Renal cortex interstitium (tissue), 11 donors: ENCODE measurements around the gene TMEM273. TPM values are rescaled to one million over a fixed set of nuclear protein-coding genes. Genes with fewer than 3 reads are reported as not detected.

Source experiments
- DNase-seq, 11 donors: peaks; one replicate each; pipeline ENCODE4 v3.0.0-alpha.2; 2013; ENCODE audit warnings: low read depth in 9 of 11, low spot score in 4 of 11; ENCODE audit errors: extremely low read depth in 1 of 11
- polyA plus RNA-seq, 3 donors: library from polyadenylated mRNA; unstranded; fragments of 120-200 nt; gene quantifications; one replicate each; pipeline ENCODE4 v1.2.1, GENCODE V29; 2013; ENCODE audit not compliant: insufficient read length in 3 of 3

The TMEM273 gene
- polyA plus RNA-seq, 3 donors: 2.1 to 3.1 (median 2.7) TPM

DNA sequence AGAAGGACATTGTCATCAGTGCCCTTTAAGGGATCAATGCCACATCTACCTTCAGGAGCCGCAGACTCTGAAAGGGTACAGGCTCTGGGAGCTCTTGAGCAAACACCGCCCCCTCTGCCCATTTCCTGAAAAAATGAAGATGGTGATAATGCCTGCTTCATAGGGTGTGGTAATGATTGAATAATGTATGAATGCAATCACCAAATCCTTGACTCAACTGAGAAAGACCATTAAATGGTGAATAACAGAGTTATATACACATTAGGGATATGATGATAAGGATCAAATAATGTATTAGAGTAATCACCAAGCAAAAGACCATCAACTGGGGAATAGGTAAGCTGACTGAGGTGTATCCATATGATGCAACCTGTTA, 55.8 kb downstream of the TMEM273 start:
- DNase-seq: no peak

DNA sequence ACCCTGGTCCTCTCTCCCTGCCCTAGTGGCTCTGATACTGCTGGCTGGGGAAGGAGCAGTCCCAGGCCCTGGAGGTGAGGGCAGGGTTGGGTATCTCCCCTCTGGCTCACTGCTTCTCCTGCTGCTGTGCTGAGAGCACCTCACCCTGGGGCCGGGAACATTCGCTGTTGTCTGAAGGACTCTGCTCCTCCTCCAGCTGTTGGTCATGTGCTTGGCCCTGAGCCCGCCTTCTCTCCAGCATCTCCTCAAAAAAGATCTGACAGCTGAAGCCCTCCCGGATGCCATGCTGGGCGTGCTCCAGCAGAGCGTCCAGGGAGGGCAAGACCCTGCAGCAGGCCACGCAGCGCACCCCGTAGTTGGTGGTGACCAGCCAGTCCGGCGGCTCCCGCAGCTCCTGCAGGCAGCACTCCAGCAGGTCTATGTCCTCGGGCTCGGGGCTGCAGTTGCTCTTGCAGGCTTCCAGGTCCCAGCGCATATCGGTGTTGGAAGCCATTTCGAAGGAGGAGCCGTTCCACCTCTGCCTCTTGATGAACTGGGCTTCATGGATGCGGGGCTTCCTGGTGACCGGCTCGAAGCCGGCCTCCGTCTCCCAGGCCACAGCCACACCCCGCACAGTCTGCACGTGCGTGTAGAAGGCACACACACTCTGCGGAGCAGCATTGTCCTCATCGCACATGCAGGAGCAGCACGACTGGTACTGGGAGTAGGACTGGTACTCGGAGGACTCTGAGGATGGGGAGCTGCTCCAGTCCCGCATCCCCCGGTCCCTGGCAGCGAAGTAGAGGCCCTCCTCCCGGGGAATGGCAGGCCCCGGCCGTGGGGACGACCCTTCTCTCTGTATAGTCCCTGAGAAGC, 56.5 kb downstream of the TMEM273 start:
- DNase-seq: no peak

DNA sequence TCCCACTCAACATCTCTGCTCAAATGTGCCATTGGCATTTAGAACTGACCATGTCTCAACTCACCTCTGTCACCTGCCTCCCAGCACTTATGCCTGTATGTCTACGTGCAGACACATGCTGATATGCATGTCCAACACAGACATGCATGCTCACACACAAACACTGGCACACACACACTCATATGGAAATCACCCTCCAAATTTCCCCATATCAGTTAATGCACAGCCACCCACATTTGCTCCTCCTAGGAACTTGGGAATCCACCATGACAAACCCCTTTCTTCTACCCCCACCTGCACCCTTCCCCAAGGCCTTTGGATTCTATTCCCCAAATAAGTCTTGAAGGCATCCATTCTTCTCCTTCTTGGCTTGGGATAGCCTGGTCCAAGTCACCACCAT, 58.8 kb downstream of the TMEM273 start:
- no peak for DNase-seq

DNA sequence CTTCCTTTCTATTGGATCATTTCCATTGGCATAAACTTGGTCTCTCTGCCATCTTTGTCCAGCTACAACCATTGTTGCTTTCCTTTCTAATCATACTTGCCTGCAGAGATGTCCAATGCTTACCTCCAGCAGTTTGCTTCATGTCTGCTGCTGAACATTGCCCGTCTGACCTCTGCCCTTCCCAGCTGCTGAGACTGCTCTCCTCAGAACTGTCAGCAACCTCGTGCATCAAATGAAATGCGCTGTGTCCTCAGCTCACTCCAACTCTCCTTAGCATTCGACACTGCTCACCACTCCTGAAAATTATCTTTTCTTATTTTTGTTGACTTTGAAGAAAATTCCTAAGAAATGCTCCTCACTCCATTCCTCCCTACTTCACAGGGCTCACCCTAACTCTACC, 59.3 kb downstream of the TMEM273 start:
- no peak for DNase-seq

DNA sequence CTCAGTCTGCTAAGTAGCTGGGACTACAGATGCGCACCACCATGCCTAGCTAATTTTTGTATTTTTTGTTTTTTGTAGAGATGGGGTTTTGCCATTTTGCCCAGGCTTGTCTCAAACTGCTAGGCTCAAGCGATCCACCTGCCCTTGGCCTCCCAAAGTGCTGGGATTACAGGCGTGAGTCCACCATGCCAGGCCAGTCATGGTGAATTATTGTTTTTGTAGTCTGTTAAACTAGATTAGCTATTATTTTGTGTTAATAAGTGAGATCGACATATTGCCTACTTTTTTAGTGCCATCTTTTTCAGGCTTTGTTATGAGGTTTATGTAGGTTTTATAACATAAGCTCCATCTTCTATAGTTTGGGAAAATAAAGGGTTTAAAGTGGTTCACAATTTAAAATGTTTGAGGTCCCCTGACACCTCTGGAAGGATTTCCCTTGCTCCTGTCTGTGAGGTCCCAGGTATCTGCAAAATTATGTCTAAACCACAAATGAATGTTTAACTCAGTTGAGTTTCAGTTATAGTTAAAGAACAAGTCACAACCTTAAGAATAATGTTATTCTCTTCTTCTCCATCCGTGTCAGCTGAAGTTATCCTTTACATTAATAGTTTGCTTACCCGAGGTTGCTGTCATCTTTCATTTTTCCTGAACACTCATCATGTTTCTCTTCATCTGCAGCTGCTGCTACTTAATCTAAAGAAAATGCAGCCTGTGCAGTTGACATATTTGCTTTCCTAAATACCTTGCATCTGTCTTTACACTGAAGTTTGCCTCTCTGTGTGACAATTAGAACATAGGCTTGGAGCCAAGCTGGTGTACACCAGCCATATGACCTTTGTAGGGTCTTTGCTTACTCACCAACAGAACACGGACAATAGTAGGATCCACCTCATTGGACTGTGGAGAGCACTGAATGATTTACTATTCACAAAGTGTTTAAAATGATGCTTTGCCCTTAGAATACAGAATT, 63.9 kb downstream of the TMEM273 start:
- DNase-seq: no peak

DNA sequence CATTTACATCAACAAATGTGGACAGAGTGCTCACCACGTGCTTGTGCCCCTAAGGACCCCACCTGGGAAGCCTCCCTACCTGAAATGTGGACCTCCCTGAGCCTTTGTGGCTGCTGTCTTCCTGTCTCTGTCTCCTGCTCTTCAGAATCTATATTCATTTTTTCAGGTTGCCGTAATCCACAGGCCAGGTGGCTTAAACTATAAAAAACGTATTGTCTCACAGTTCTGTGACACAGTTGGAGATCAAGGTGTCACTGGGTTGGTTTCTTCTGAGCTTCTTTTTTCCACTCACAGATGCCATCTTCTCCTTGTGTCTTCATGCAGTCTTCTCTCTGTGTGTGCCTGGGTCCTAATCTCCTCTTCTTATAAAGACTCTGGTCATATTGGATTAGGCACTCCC, 67.3 kb downstream of the TMEM273 start:
- no peak for DNase-seq

DNA sequence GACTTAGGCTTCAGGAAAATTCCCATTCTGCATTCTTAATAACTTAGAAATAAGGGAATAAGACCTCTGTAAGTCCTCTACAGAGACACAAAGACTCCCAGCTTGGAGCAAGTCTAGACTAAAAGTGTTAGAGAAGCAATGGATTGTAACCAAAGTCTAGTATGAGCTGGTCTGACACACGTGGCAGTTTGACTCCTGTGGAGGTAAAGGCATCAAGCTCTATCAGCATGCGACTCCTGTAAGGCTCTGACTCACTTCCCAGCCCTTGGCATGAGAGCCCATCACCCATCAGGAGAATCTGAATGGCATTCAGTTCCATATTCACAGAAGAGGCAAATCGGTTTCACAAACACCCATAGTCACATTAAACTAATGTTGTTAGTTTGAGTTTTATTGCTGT, 68.4 kb downstream of the TMEM273 start:
- no peak for DNase-seq

DNA sequence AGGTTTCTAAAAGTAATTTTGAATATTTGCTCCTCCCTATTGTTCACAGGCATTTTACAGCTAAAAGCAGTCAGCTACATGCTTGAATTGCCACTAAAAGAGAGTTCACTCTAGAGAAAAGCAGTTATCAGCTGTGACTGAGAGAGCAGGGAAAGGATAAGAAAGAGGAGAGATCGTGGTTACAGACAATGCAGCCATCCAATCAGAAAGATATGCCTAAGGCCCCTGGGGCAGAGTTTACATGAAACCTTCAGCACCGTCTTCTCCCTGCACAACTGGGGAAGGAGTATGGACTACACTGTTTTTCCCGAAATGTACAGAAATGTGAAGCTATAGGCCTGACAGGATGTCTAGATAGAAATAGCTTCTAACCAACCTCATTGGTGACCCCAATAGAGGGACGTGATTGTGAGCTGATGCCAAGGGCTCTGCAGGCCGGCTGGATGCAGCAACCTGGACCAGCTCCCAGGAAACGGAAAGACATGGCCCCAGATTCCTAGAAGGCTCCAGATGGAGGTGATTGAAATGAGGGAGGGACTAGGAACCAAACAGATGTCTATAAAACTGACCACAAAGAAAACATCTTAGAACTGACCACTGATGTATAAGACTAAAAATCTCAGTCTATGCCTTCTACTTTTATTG, 69.6 kb downstream of the TMEM273 start:
- DNase-seq: no peak

DNA sequence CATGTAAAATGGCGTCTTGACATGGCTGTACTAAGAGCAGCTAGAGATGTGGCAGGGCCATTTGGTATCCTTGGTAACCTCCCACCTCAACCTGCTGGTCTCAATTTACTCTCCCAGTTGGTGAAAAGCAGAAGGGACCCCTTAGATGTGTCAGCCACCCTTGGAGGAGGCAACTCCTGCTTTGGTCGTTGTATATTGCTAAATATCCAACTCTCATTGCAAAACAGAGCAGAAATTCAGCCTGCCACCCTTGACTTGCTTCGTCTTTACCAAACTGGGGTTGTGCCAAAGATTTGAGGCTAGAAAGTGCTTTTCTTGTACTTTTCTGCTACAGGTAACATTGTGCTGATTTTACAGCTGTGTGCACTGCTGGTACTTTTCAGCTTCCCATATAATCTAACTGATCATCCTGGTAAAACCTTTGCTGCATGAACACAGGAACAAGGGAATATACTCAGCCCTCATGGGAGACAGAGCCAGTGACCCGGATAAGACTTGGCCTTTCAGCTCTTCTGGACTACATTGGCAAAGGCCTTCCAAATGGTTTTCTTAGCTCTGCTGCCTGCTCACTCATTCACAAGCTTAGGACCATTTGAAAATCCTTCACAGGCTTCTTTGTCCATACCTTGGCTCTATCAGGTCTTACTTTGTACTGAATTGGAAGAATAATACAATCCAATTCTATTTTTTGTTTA, 70.7 kb downstream of the TMEM273 start:
- no peak for DNase-seq

DNA sequence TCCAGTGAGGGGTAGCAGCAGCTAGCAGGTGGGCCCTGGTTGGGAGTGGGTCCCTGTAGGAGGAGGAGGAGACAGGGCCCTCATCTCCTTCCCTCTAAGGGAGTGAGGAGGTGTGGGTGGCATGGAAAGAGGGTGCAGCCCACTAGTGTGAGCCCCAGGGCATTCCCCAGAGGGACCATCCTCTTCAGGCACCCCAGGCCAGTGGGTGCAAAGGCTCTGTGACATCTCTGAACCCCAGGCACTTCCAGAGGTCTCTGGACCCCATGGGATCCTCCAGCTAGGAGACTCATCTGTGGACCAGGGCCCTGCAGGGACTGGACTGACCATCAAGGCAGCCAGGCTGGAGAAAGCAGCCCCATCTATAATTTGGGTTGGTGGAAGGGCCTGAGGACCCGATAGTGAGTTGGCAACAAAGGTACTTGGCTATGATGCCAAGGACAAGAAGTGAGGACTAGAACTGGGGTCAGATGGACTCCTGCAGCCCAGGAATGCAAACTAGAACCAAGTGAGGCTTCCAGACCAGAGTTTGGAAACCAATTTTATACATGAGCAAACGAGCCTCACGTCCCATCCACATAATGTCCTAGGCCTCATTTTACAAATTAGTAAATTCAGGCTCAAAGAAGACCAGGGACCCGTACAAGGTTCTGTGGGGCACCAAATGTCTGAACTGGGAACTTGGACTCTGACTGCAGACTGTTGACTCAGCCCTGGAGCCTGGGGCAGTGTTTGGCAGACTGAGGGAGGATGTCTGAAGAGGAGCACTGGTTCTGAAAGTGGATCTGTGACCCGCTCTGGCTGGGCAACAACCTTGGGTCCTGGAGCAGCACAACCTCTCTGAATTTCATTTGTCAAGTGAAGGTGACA, 71.4 kb downstream of the TMEM273 start:
- DNase-seq: no peak

DNA sequence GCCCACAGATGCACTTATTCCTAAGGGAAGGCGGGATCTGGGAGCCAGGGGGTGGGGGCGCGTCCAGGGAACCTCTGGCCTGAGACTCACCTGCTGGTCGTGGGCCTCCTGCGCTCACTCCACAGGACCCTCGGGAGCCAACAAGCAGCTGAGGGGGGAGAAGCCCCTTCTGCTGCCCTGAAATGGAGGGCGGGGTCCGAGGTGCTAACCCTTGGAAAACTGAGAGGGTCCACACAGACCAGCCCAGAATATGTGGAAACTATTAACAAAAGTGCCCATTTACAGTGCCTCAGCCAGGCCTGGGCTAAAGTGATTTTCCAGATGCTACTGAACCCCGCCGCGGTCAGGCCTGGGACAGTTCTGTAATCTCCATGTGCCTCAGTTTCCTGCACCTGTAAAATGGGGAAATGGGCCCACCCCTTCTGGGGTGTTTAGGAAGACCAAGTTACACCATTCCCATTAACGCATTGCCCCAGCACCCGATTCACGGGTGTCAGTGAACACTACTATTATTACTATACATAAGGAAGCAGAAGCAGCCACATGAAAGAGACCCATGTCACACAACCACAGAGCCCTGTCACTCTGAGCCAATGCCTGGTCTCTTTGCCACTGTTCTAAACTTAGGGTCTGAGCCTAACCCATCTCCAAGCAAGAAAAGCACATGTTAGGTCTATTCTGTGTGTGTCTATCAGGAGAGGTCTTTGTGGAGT, 72.2 kb downstream of the TMEM273 start:
- DNase-seq: no peak

DNA sequence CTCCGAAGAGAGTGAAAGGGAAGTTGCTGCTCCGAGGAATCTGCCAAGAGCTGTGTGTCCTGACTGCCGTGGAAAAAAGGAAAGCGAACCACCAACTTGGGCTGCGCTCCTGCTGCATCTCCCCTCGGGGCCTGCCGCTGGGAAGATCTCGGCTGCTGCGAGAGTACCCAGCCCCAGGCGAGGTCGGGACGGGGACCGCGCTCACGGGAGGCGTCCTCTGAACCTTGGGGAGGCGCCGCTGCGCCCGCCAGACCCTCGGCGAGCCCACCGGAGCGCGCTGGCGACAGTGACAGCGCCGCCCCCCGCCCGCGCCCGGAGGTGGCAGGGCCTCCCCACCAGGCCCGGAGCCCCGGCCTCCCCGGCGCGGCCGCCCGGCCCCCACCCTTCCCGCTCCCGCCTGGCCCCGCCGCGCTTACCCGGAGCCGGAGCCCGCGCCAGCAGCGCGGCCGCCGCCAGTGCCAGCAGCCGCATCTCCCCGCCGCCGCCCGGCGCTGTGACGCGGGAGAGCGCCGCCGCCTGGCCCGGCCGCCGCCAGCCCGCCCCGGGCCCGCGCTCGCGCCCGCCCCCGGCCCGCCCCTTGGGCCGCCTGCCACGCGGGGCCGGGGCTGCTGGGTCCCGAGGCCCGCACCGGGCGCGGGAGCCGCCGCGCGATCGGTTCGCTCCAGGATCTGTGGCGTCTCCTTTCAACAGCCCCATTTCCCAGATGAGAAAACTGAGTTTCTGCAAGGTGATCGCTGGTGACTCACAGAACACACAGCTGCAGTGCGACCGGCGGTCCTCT, 73.0 kb downstream of the TMEM273 start, which contains the start of gene VSTM4:
Gene VSTM4 (minus strand): TSS at position 508 of the 781 bp plus-strand sequence. CDS start 37 bp downstream, at position 471.
- peak in 6 of 11 donors; percentile 21 to 34 (median 31) for DNase-seq

DNA sequence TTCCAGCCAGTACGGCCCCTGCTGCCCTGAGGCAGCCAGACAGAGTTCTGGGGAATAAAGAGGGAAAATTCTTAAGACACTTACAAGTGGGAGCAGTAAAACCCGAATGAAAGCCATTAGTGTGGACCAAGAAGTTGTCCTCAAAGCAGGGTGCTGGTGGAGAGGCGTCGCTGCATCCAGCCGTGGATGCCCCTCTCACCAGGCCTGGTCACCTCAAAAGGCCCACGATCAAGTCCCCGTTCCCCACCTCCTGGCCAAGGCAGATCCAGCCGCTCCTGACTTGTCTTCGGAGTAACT, 73.5 kb downstream of the TMEM273 start:
- no peak for DNase-seq

DNA sequence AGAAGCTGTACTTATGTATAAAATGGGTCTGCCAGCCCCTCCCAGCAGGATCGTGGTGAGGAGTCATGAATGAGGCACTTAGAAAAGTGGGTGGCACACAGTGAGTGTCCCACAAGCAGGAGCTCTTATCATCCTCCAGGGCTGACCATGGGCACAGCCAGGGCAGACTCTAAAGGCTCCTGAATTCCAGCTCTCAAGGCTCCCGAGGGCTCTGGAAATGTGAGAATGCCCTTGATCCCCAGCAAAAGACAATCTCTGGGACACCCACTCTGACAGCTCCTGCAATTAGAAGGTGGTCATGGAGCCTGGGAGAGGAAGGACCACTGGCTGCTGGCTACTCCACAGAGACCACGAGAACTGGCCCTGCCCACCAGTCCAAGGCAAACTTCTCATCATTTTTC, 74.5 kb downstream of the TMEM273 start:
- no peak for DNase-seq

DNA sequence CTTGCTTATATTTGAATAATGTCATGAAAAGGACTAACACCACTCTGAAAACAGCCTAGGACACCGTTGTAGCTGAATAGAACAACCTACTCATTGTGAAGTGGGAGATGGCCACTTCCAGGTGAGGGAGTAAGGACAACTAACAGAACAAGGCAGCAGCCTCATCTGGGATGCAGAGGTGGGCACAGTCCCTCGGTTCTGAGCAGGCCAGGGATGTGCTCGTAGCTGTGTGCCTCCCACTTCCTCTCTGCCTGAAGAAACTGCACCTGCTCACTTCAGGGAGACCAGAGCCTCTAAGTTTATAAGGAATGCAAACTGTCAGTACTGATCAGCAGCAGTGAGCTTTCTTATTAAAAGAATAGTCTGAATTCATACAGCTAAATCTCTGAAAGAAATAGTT, 75.3 kb downstream of the TMEM273 start:
- DNase-seq: no peak

DNA sequence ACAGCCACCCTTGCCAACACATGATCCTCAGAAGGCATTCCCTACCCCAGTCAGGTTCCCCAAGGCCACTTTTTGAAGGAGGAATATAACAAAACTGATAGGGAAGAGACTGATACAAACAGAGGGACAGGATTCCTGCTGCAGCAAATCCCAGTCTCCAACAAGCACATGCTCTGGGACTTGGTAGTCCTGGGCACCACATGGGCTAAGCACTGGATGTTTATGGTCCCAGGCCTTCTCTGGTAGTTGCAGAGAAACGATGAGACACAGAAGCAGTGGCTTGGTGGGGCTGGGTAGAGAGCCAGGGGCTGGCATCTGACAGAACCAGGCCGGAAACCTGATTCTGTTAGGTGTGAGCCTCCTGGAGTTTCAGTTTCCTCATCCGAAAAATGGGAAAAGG, 76.1 kb downstream of the TMEM273 start:
- DNase-seq: no peak

DNA sequence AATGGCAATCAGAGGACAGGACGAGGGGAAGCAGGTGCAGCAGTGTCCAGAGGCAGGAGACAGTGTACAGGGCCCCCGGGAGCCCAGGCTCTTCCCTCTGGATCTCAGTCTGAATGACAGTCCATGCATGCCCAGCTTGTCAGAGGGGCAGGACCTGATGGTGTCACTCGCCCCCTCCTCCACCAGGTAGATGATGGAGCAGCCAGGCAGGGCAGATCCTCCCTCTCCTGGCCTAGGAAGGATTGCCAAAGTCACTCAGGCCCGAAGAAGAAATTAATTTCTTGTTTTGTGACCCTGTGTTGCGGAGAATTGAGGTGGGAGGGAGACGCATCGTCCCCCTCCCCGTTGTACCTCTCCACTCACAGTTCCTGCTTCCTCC, 76.9 kb downstream of the TMEM273 start:
- DNase-seq: no peak
